Measurements from ENCODE around the gene SLC2A11.

- TF ChIP-seq EZH2 (IDR thresholded peaks at IDR 0.05; ENCODE audit: borderline replicate concordance, insufficient read depth, low read length, poor library complexity, severe bottlenecking) = no peak
- TF ChIP-seq CTCF (IDR thresholded peaks at IDR 0.05; ENCODE audit: poor library complexity, severe bottlenecking) = no peak
- no peak for TF ChIP-seq REST (IDR thresholded peaks at IDR 0.05; ENCODE audit: borderline replicate concordance)
- TF ChIP-seq POLR2AphosphoS5 (IDR thresholded peaks at IDR 0.05) = no peak
Measured at GRCh38 chr22:23922921-23923320, 65.2 kb downstream of the SLC2A11 start.
